GM12878 (cell line): ENCODE results near the gene NOL4L. TPM values are rescaled to one million over a fixed set of nuclear protein-coding genes. Genes with fewer than 3 reads are reported as not detected.

ENCODE experiments used
- ATAC-seq: fragments of 200-7000 bp; cut with Tn5 transposase; 3 replicates; pipeline ENCODE4 v1.9.1; 2020; ENCODE audit warnings: mild to moderate bottlenecking, moderate library complexity
- BruUV-seq: library from RNA; stranded (reverse); fragments of 400-500 nt; replicated peaks from 2 replicates; lab custom pipeline; 2021; lab: Mats Ljungman, UMichigan
- CTCF ChIA-PET: fragments of 300-600 bp; sonication (Branson Sonifier 250); formaldehyde crosslinking; extraction: SDS; loops from one replicate; lab custom pipeline; 2021; ENCODE audit warnings: inconsistent platforms; lab: Yijun Ruan, JAX
- POLR2A ChIA-PET: fragments of 350-600 bp; formaldehyde crosslinking; extraction: SDS; loops from one replicate; lab custom pipeline; 2021; ENCODE audit warnings: inconsistent platforms; lab: Charles Lee
- RAD21 ChIA-PET: fragments of 300-600 bp; sonication (Branson Sonifier 250); formaldehyde crosslinking; loops from one replicate; lab custom pipeline; 2023; ENCODE audit warnings: antibody characterized with exemption; ENCODE audit not compliant: unreplicated experiment; lab: Charles Lee
- SMC1A ChIA-PET: fragments of 300-600 bp; sonication (Branson Sonifier 250); formaldehyde crosslinking; loops from one replicate; lab custom pipeline; 2023; ENCODE audit not compliant: unreplicated experiment, uncharacterized antibody; lab: Charles Lee
- DNase-seq: peaks from one replicate; pipeline ENCODE4 v3.0.0-alpha.2; 2011; ENCODE audit warnings: low read depth, low spot score
- FAIRE-seq: peaks from 3 replicates; lab custom pipeline; 2011; peaks lifted over from hg19 to GRCh38; lab: Jason Lieb, UNC
- H2AFZ ChIP-seq: 2 replicates; pipeline ENCODE4 v1.6.0; 2011; ENCODE audit warnings: low read depth, low read length, control low read depth; ENCODE audit not compliant: control insufficient read depth
- H3K27ac ChIP-seq: 2 replicates; pipeline ENCODE4 v1.5.1; 2011; ENCODE audit warnings: control low read depth; ENCODE audit not compliant: control insufficient read depth, insufficient read depth
- H3K27me3 ChIP-seq, 2 experiments: replicated peaks in 1 of 2; 2 replicates each; pipeline versions ENCODE4 v1.6.0 to v1.6.1; 2011; ENCODE audit warnings: low read length in 1 of 2; ENCODE audit not compliant: control insufficient read depth in 2 of 2, insufficient read depth in 2 of 2
- H3K36me3 ChIP-seq, 2 experiments: 2 replicates each; pipeline ENCODE4 v1.5.1; 2011; ENCODE audit warnings: low read length in 1 of 2; ENCODE audit not compliant: control insufficient read depth in 2 of 2, insufficient read depth in 2 of 2
- H3K4me1 ChIP-seq: 2 replicates; pipeline ENCODE4 v1.6.1; 2011; ENCODE audit warnings: mild to moderate bottlenecking, low read length, moderate library complexity, mixed read lengths; ENCODE audit not compliant: control insufficient read depth, insufficient read depth
- H3K4me2 ChIP-seq: 2 replicates; pipeline ENCODE4 v1.6.0; 2011; ENCODE audit warnings: control low read depth; ENCODE audit not compliant: control insufficient read depth, insufficient read depth
- H3K4me3 ChIP-seq: fragments of 200-600 bp; sonication (generic); 2 replicates; pipeline ENCODE4 v1.5.1; 2016
- H3K79me2 ChIP-seq: 2 replicates; pipeline ENCODE4 v1.6.0; 2011; ENCODE audit warnings: low read length; ENCODE audit not compliant: control insufficient read depth, insufficient read depth
- H3K9ac ChIP-seq: 2 replicates; pipeline ENCODE4 v1.8.0; 2011; ENCODE audit warnings: low read length, control low read depth, mixed read lengths; ENCODE audit not compliant: control insufficient read depth, insufficient read depth
- H3K9me3 ChIP-seq: replicated peaks from 3 replicates; pipeline ENCODE4 v1.5.1; 2011; ENCODE audit warnings: mild to moderate bottlenecking, low read length; ENCODE audit not compliant: control insufficient read depth, insufficient read depth
- H4K20me1 ChIP-seq: 2 replicates; pipeline ENCODE4 v1.6.0; 2011; ENCODE audit not compliant: control insufficient read depth, insufficient read depth
- ATF2 ChIP-seq: IDR thresholded peaks from 2 replicates; pipeline ENCODE4 v1.6.1; 2012; ENCODE audit warnings: low read length, inconsistent platforms
- IKZF2 ChIP-seq, 2 experiments: fragments of 450-650 bp; IDR thresholded peaks; 2 replicates each; pipeline ENCODE4 v1.6.1; 2017; ENCODE audit warnings: mild to moderate bottlenecking in 2 of 2, moderate library complexity in 2 of 2
- IRF5 ChIP-seq: fragments of 450-650 bp; IDR thresholded peaks from 2 replicates; pipeline ENCODE4 v1.6.1; 2017; ENCODE audit warnings: borderline replicate concordance
- POLR2A ChIP-seq: IDR thresholded peaks from 2 replicates; pipeline ENCODE4 v1.6.1; 2011; ENCODE audit warnings: low read depth, mild to moderate bottlenecking, low read length
- POLR2AphosphoS2 ChIP-seq: IDR thresholded peaks from 2 replicates; pipeline ENCODE4 v1.6.1; 2011; ENCODE audit warnings: low read depth, mild to moderate bottlenecking, low read length, improper control_type of control experiment, moderate library complexity
- WGBS: methylation state at CpG from one replicate; pipeline ENCODE4 v1.1.6; 2016; ENCODE audit warnings: low lambda C conversion rate; ENCODE audit not compliant: insufficient replicate concordance, insufficient coverage; ENCODE audit errors: missing lambda C conversion rate; 5-methylcytosine and 5-hydroxymethylcytosine counted together
- in situ Hi-C: fragments of 300-500 bp; cut with MboI; formaldehyde crosslinking; loops from 9 replicates; pipeline ENCODE4 v1.14.3; 2018; ENCODE audit warnings: mixed read lengths
- intact Hi-C: fragments of 100-400 bp; cut with micrococcal nuclease; formaldehyde crosslinking; loops from one replicate; pipeline ENCODE4 v1.14.2; 2022; ENCODE audit not compliant: unreplicated experiment
- polyA plus RNA-seq, 11 experiments: library from polyadenylated mRNA; depleted of rRNA in 4 of 11; unstranded in 6 of 11; stranded (reverse) in 5 of 11; fragments of >200 nt; fragmentation: Nextera tagmentation in 4 of 11; fragmentation: Illumina TruSeq in 1 of 11; extraction: Ambion mirVana in 4 of 11; extraction: Trizol in 1 of 11; gene quantifications; 1 replicate in 1 of 11; 2 replicates in 10 of 11; pipeline versions ENCODE4 v1.2.1 to v1.2.3, GENCODE V29; 2011 to 2016; ENCODE audit warnings: inconsistent platforms in 2 of 11, missing spikeins in 2 of 11, low read depth in 1 of 11
- total RNA-seq, 4 experiments: library from RNA; depleted of rRNA in 3 of 4; stranded (reverse); fragments of >200 nt in 3 of 4; fragmentation: Illumina TruSeq in 1 of 4; extraction: Trizol in 1 of 4; gene quantifications; 2 replicates each; pipeline versions ENCODE4 v1.2.1 to v1.2.3, GENCODE V29; 2013 to 2021

The NOL4L gene
- total and polyA plus RNA-seq, 10 of the 15 experiments (the other 5 are each of a cell fraction or from before 2014, with no cell fraction given): 2.3 to 24.0 (median 8.0) TPM

GRCh38 chr20:32438331-32438858 lies 146.7 kb downstream of the NOL4L start:
- CTCF ChIA-PET: interaction anchor here (0.9 kb wide), 1 partner anchor 12 kb away, joined by 4 read pairs; no protein-coding TSS in a partner anchor
- Histone ChIP-seq H3K4me1 (no peaks in the 10 kb centered on the region), H3K27me3 (no peaks in the 10 kb centered on the region), H4K20me1 (no peaks in the 10 kb centered on the region; the same call in 1 of the 2 replicates), H3K79me2 (no peaks in the 10 kb centered on the region), H3K36me3 (peaks cover 35 to 42% of the 10 kb centered on the region in 2 experiments), H3K9me3 (no peaks in the 10 kb centered on the region), H3K4me2 (no peak overlapping the region), H3K9ac (no peak overlapping the region), H3K4me3 (no peak overlapping the region), H3K27ac (no peak overlapping the region), H2AFZ (no peak overlapping the region)
- DNase-seq: no peak
- intact Hi-C loops (no loop called here), in situ Hi-C loops (no loop called here)
- TF ChIP-seq IRF5: no peak
- TF ChIP-seq ATF2: no peak
- no peak for TF ChIP-seq IKZF2 (IDR thresholded peaks at IDR 0.05)
- TF ChIP-seq POLR2AphosphoS2: 0 out of 2 replicates have a peak, but pooled peaks have one; percentile 21
- peak; percentile 38; the same call in 1 of the 2 replicates for TF ChIP-seq POLR2A
- RAD21 ChIA-PET: no interaction called here
- 93% methylated on average over 8 of the region's 8 CpGs for WGBS
- no TSS peak for BruUV-seq
- SMC1A ChIA-PET: no interaction called here
- no peak for FAIRE-seq
- POLR2A ChIA-PET: no interaction called here
- no peak for ATAC-seq
